KMS-11 (cell line): ENCODE measurements around the gene IVD.

Experiments used
- H2AFZ ChIP-seq: fragments of 200-600 bp; sonication (generic); 2 replicates; pipeline ENCODE4 v1.6.1; 2016; ENCODE audit warnings: antibody characterized with exemption, mixed run types, low read depth
- H3K27ac ChIP-seq: fragments of 200-600 bp; sonication (generic); 2 replicates; pipeline ENCODE4 v1.6.1; 2016; ENCODE audit warnings: mild to moderate bottlenecking, mixed run types
- H3K27me3 ChIP-seq: fragments of 200-600 bp; sonication (generic); 2 replicates; pipeline ENCODE4 v1.6.1; 2017; ENCODE audit warnings: mild to moderate bottlenecking, low read depth, mixed run types, moderate library complexity; ENCODE audit not compliant: insufficient read depth
- H3K36me3 ChIP-seq: fragments of 200-600 bp; sonication (generic); 2 replicates; pipeline ENCODE4 v1.6.1; 2017; ENCODE audit warnings: mild to moderate bottlenecking, mixed run types; ENCODE audit not compliant: insufficient read depth
- H3K4me1 ChIP-seq: fragments of 200-600 bp; sonication (generic); 2 replicates; pipeline ENCODE4 v1.6.1; 2016; ENCODE audit warnings: mild to moderate bottlenecking, low read depth, mixed run types; ENCODE audit not compliant: poor library complexity, severe bottlenecking
- H3K4me2 ChIP-seq: fragments of 200-600 bp; sonication (generic); 2 replicates; pipeline ENCODE4 v1.7.0; 2016; ENCODE audit warnings: mild to moderate bottlenecking, mixed run types
- H3K4me3 ChIP-seq: fragments of 200-600 bp; sonication (generic); IDR thresholded peaks from 2 replicates; pipeline ENCODE4 v1.6.1; 2017; ENCODE audit warnings: low read depth, low read length, mixed read lengths; ENCODE audit not compliant: insufficient read depth
- H3K79me2 ChIP-seq: fragments of 200-600 bp; sonication (generic); 2 replicates; pipeline ENCODE4 v1.6.1; 2016; ENCODE audit warnings: low read depth, mixed run types; ENCODE audit not compliant: insufficient read depth
- H3K9ac ChIP-seq: fragments of 200-600 bp; sonication (generic); 2 replicates; pipeline ENCODE4 v1.6.1; 2016; ENCODE audit warnings: mild to moderate bottlenecking, mixed run types
- H4K20me1 ChIP-seq: fragments of 200-600 bp; sonication (generic); 2 replicates; pipeline ENCODE4 v1.6.1; 2016; ENCODE audit warnings: mild to moderate bottlenecking, mixed run types; ENCODE audit not compliant: insufficient read depth
- CTCF ChIP-seq: fragments of 200-600 bp; sonication (generic); conservative IDR thresholded peaks from 2 replicates; pipeline ENCODE4 v1.6.1; 2017; ENCODE audit warnings: low read depth, mild to moderate bottlenecking, antibody characterized with exemption, low read length, moderate library complexity, mixed read lengths

The IVD gene

GRCh38 chr15:40414816-40415215 is 9.2 kb downstream of the IVD start:
- Histone ChIP-seq H3K27me3 (no peaks in the 10 kb centered on the region), H4K20me1 (no peaks in the 10 kb centered on the region), H3K36me3 (no peaks in the 10 kb centered on the region), H3K4me2 (no peak overlapping the region), H3K9ac (no peak overlapping the region), H3K4me3 (no peak overlapping the region), H3K27ac (no peak overlapping the region), H3K79me2 (no peaks in the 10 kb centered on the region), H3K4me1 (no peaks in the 10 kb centered on the region), H2AFZ (no peak overlapping the region)
- no peak for TF ChIP-seq CTCF

GRCh38 chr15:40415226-40415625 is 9.6 kb downstream of the IVD start:
- no peak for TF ChIP-seq CTCF
- H2AFZ ChIP-seq, result no peak overlapping the region
- H4K20me1 ChIP-seq, result no peaks in the 10 kb centered on the region
- no peak overlapping the region for H3K4me3 ChIP-seq
- H3K36me3 ChIP-seq, result no peaks in the 10 kb centered on the region
- no peaks in the 10 kb centered on the region for H3K27me3 ChIP-seq
- H3K4me2 ChIP-seq, result no peak overlapping the region
- H3K79me2 ChIP-seq, result no peaks in the 10 kb centered on the region
- H3K9ac ChIP-seq, result no peak overlapping the region
- no peak overlapping the region for H3K27ac ChIP-seq
- H3K4me1 ChIP-seq, result no peaks in the 10 kb centered on the region

GRCh38 chr15:40416056-40416455 is 10.5 kb downstream of the IVD start:
- no peak overlapping the region for H3K27ac ChIP-seq
- no peak overlapping the region for H2AFZ ChIP-seq
- no peaks in the 10 kb centered on the region for H3K36me3 ChIP-seq
- H3K4me2 ChIP-seq, result no peak overlapping the region
- H4K20me1 ChIP-seq, result no peaks in the 10 kb centered on the region
- H3K79me2 ChIP-seq, result no peaks in the 10 kb centered on the region
- H3K4me1 ChIP-seq, result no peaks in the 10 kb centered on the region
- H3K9ac ChIP-seq, result no peak overlapping the region
- H3K27me3 ChIP-seq, result no peaks in the 10 kb centered on the region
- H3K4me3 ChIP-seq, result no peak overlapping the region
- TF ChIP-seq CTCF, result no peak

GRCh38 chr15:40418126-40418525 is 12.5 kb downstream of the IVD start:
- H4K20me1 ChIP-seq, result no peaks in the 10 kb centered on the region
- H3K4me3 ChIP-seq, result no peak overlapping the region
- H3K36me3 ChIP-seq, result no peaks in the 10 kb centered on the region
- H3K27me3 ChIP-seq, result no peaks in the 10 kb centered on the region
- H3K27ac ChIP-seq, result no peak overlapping the region
- H3K79me2 ChIP-seq, result no peaks in the 10 kb centered on the region
- H2AFZ ChIP-seq, result no peak overlapping the region
- H3K4me2 ChIP-seq, result no peak overlapping the region
- H3K4me1 ChIP-seq, result no peaks in the 10 kb centered on the region
- TF ChIP-seq CTCF, result no peak
- H3K9ac ChIP-seq, result no peak overlapping the region
